ENCODE data around the gene THSD4.

THSD4 gene

DNA sequence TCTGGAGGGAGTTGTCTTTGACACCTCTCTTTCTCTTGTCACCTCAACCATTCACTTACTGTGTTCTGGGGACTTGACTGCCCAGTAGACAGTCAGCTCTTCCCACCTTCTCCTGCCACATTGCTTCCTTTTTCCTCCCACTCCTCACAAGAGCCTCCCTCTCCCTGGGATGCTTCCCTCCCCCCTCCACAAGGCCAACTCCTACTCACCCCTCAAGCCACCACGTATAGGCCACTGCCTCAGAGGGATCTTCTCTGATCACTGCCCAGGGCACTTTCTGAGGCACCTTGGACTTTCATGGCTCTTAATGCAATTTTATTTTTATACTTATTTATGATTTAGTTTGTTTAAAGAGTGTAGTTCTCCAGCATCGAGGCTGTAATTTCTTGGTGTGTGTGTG is 23.2 kb downstream of the THSD4 start:
- H3K9me3 Mint-ChIP-seq: peaks cover 7 to 9% of the 10 kb centered on the region in 2 donors
- H3K36me3 Mint-ChIP-seq: no peaks in the 10 kb centered on the region
- H3K4me1 Mint-ChIP-seq: no peaks in the 10 kb centered on the region
- ATAC-seq (replicated peaks) (no peak), DNase-seq (no peak)
- no peak overlapping the region for H3K27ac Mint-ChIP-seq
- H3K4me3 Mint-ChIP-seq: no peak overlapping the region
- peaks cover 3 to 8% of the 10 kb centered on the region in 2 donors for H3K27me3 Mint-ChIP-seq

GRCh38 chr15:71139241-71139640 is 24.0 kb downstream of the THSD4 start:
- ATAC-seq (replicated peaks): no peak
- H3K9me3 Mint-ChIP-seq: peaks cover 7 to 9% of the 10 kb centered on the region in 2 donors
- no peaks in the 10 kb centered on the region for H3K4me1 Mint-ChIP-seq
- no peaks in the 10 kb centered on the region for H3K36me3 Mint-ChIP-seq
- H3K27ac Mint-ChIP-seq: no peak overlapping the region
- peaks cover 9 to 15% of the 10 kb centered on the region in 2 donors for H3K27me3 Mint-ChIP-seq
- no peak for DNase-seq
- H3K4me3 Mint-ChIP-seq: no peak overlapping the region

DNA sequence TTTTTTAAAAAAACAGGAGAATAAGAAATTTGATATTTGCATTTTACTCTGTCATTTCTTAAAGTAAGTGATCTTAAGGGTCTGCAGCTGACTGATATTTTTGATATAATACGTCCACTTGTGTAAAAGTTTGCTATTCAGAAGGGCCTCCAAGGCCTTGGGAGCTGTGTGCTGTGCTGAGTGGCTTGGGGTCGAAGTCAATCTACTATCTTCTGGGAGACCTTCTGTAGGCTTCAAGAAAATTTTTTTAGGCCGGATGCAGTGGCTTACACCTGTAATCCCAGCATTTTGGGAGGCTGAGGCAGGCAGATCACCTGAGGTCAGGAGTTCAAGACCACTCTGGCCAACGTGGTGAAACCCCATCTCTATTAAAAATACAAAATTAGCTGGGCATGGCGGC is 26.3 kb downstream of the THSD4 start:
- Mint-ChIP-seq H3K36me3 (no peaks in the 10 kb centered on the region), H3K9me3 (peaks cover 6 to 9% of the 10 kb centered on the region in 2 donors), H3K4me1 (no peaks in the 10 kb centered on the region), H3K27ac (no peak overlapping the region), H3K27me3 (peaks cover 11 to 27% of the 10 kb centered on the region in 2 donors), H3K4me3 (no peak overlapping the region)
- no peak for DNase-seq
- ATAC-seq (replicated peaks): no peak

DNA sequence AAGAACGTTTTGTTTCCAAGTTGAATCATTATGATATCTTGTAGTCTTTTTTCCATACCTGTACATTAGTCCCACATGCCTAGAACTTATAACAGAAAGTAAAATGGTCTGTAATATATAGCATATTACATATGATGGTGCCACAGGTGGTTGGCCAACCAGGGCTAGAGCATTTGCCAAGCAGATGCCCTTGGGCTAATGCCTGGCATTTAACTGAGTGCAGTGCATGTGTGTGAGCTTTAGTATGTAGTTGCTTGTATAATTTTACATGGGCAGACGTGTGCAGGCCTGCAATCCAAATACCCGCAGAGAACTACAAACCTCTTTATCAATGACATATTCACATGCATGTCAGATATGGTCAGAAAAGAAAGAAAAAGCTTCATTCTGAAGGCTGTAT is 27.5 kb downstream of the THSD4 start:
- Mint-ChIP-seq H3K4me3 (no peak overlapping the region), H3K4me1 (no peaks in the 10 kb centered on the region), H3K27ac (no peak overlapping the region), H3K27me3 (peaks cover 11 to 33% of the 10 kb centered on the region in 2 donors), H3K9me3 (peaks cover 6 to 9% of the 10 kb centered on the region in 2 donors), H3K36me3 (no peaks in the 10 kb centered on the region)
- ATAC-seq (replicated peaks): no peak
- DNase-seq: no peak

- Mint-ChIP-seq H3K4me3 (no peak overlapping the region), H3K27me3 (peaks cover 7 to 24% of the 10 kb centered on the region in 2 donors), H3K27ac (no peak overlapping the region), H3K36me3 (no peaks in the 10 kb centered on the region), H3K4me1 (no peaks in the 10 kb centered on the region), H3K9me3 (peaks cover 0 to 4% of the 10 kb centered on the region in 2 donors)
- ATAC-seq (replicated peaks): no peak
- DNase-seq: no peak
Observed at GRCh38 chr15:71143373-71144310, 28.4 kb downstream of the THSD4 start.

GRCh38 chr15:71145648-71146047 is 30.4 kb downstream of the THSD4 start:
- ATAC-seq (replicated peaks): no peak
- no peaks in the 10 kb centered on the region for H3K4me1 Mint-ChIP-seq
- H3K9me3 Mint-ChIP-seq: no peaks in the 10 kb centered on the region
- H3K27me3 Mint-ChIP-seq: peaks cover 7 to 24% of the 10 kb centered on the region in 2 donors
- no peaks in the 10 kb centered on the region for H3K36me3 Mint-ChIP-seq
- no peak overlapping the region for H3K4me3 Mint-ChIP-seq
- no peak for DNase-seq
- H3K27ac Mint-ChIP-seq: no peak overlapping the region

- DNase-seq (no peak), ATAC-seq (replicated peaks) (no peak)
- Mint-ChIP-seq H3K4me1 (no peaks in the 10 kb centered on the region), H3K27ac (no peak overlapping the region), H3K4me3 (no peak overlapping the region), H3K9me3 (no peaks in the 10 kb centered on the region), H3K27me3 (peaks cover 7 to 24% of the 10 kb centered on the region in 2 donors), H3K36me3 (no peaks in the 10 kb centered on the region)
Observed at GRCh38 chr15:71146580-71146982, 31.3 kb downstream of the THSD4 start.

DNA sequence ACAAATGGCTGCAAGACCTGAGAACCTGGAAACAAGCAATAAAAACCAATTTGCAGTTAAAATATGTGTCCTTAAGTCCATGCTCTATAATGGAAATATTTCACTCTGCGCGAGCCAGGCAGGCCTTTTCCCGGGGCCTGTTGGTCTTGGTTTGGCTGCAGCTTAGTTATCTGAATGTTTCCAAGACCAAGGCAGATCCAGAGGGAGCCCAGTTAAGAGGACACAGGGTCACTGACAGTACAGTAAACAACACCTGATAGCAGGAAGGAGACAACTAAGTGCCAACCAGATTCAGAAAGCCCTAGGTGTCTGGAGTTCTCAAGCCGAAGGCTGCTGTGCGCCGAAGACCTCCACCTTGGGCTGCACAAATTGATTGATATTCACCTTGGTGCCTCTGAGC is 32.8 kb downstream of the THSD4 start:
- Mint-ChIP-seq H3K27me3 (peaks cover 7 to 24% of the 10 kb centered on the region in 2 donors), H3K36me3 (no peaks in the 10 kb centered on the region), H3K4me1 (no peaks in the 10 kb centered on the region), H3K4me3 (no peak overlapping the region), H3K9me3 (no peaks in the 10 kb centered on the region), H3K27ac (no peak overlapping the region)
- ATAC-seq (replicated peaks) (no peak), DNase-seq (no peak)

DNA sequence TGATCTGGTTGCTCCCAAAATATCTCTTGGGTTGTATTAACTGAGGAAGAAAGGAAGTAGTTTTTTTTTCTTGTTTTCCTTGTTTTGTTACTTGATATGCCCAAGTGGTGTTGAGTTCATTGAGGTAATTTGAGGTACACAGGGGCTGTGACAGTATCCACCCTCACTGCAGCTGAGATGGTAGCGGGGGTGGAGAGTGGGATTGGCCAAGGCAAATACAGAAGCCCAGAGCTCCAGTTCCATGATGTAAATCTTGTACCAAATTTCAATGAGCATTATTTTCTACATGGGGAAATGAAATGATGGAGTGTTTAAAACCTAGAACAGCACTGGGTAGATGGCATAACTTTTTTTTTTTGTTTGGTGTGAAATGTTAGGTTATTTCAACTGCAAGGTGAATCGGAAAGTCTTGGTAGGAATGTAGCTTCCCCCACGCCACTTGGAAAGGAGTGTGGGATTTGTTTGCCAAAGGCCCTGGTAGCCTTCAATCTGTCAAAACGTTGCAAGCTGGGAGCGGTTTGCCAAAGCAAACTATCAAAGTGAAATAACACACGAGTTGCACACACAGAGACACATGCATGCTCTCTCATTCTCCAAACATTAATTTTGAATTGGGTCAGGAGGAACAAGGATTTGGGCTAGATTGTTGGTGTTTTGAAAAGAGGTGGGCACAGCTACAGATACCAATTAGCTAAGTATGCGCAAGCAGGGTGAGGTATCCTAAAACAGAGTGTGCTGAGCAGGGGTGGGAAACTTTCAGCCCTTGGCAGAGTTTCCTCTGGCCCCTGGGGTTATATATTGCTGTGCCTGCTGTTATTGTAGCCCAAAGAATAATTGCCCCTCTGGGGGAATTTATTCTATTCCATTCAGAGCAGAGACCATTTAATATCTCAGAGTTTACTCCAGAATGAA is 34.6 kb downstream of the THSD4 start:
- H3K9me3 Mint-ChIP-seq: no peaks in the 10 kb centered on the region
- peaks cover 0 to 11% of the 10 kb centered on the region in 2 donors for H3K27me3 Mint-ChIP-seq
- no peaks in the 10 kb centered on the region for H3K36me3 Mint-ChIP-seq
- no peak for DNase-seq
- H3K4me3 Mint-ChIP-seq: no peak overlapping the region
- H3K4me1 Mint-ChIP-seq: no peaks in the 10 kb centered on the region
- no peak for ATAC-seq (replicated peaks)
- no peak overlapping the region for H3K27ac Mint-ChIP-seq

- no peak for DNase-seq
- H3K4me1 Mint-ChIP-seq: no peaks in the 10 kb centered on the region
- no peak for ATAC-seq (replicated peaks)
- no peaks in the 10 kb centered on the region for H3K9me3 Mint-ChIP-seq
- no peaks in the 10 kb centered on the region for H3K36me3 Mint-ChIP-seq
- peaks cover 0 to 6% of the 10 kb centered on the region in 2 donors for H3K27me3 Mint-ChIP-seq
- H3K27ac Mint-ChIP-seq: no peak overlapping the region
- no peak overlapping the region for H3K4me3 Mint-ChIP-seq
Observed at GRCh38 chr15:71151081-71151480, 35.8 kb downstream of the THSD4 start.

DNA sequence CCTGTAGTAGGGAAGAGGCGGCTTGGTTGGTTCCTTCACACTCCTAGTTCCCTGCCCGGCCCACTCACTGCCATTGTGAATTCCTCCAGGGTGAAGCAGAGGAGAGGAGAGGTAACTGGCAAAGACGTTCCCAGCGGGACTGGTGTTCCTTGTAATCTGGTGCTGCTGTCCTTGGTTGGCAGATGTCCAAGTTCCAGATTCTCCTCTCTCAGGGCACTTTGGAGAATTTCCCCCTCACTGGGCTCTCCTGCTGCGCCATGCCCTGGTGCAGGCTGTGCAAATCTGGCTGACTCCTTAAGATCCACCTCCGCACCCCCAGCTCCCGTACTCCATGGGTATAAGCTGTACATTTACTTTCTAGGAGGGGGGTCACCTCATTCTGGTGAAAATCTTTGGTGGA is 37.3 kb downstream of the THSD4 start:
- DNase-seq (no peak), ATAC-seq (replicated peaks) (no peak)
- Mint-ChIP-seq H3K9me3 (no peaks in the 10 kb centered on the region), H3K27me3 (peaks cover 0 to under 1% of the 10 kb centered on the region in 2 donors), H3K27ac (no peak overlapping the region), H3K36me3 (no peaks in the 10 kb centered on the region), H3K4me1 (no peaks in the 10 kb centered on the region), H3K4me3 (no peak overlapping the region)

DNA sequence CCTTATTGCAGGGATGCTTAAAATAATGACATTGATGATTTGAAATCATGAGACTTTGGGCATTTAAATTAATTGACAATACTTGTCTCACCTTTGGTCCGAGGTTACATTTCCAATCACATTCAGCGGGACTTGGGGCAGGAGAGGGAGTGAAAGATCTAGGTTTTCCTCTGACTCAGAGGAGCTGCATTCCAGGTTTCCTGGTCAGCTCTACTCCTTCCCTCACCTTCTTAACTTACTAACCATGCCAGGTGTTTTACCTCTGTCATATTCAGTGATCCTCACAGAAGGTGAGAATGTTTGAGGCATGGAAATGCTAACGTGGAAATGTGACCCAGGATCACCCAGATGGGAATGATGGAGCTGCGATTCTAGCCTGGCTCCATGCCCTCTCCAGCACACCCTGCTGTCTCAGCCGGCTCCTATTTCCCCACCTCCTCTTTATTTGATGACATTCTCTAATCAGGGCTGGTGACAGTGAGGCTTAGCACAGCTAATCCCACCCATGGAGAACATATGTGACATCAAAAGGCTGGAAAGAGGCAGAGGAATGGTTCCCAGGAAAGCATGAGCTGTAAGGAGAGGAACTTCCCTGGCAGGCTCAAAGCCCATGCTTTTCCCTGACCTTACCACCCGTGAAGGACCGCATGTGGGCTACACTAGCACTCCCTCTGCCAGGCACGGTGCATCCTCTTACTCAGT is 38.7 kb downstream of the THSD4 start:
- Mint-ChIP-seq H3K36me3 (no peaks in the 10 kb centered on the region), H3K4me3 (no peak overlapping the region), H3K4me1 (no peaks in the 10 kb centered on the region), H3K27ac (no peak overlapping the region), H3K9me3 (no peaks in the 10 kb centered on the region), H3K27me3 (no peaks in the 10 kb centered on the region)
- ATAC-seq (replicated peaks): no peak
- no peak for DNase-seq

- ATAC-seq (replicated peaks) (no peak), DNase-seq (no peak)
- Mint-ChIP-seq H3K36me3 (no peaks in the 10 kb centered on the region), H3K4me1 (no peaks in the 10 kb centered on the region), H3K4me3 (no peak overlapping the region), H3K27me3 (no peaks in the 10 kb centered on the region), H3K27ac (no peak overlapping the region), H3K9me3 (no peaks in the 10 kb centered on the region)
Observed at GRCh38 chr15:71154607-71155200, 39.4 kb downstream of the THSD4 start.

GRCh38 chr15:71155534-71155933 is 40.3 kb downstream of the THSD4 start:
- H3K27ac Mint-ChIP-seq: no peak overlapping the region
- no peak for ATAC-seq (replicated peaks)
- no peaks in the 10 kb centered on the region for H3K27me3 Mint-ChIP-seq
- no peaks in the 10 kb centered on the region for H3K36me3 Mint-ChIP-seq
- no peak overlapping the region for H3K4me3 Mint-ChIP-seq
- no peaks in the 10 kb centered on the region for H3K4me1 Mint-ChIP-seq
- no peak for DNase-seq
- H3K9me3 Mint-ChIP-seq: no peaks in the 10 kb centered on the region
